ENCODE measurements around the gene TMEM59L. TPM values are rescaled to one million over a fixed set of nuclear protein-coding genes. Genes with fewer than 3 reads are reported as not detected.

Gene TMEM59L
- total and polyA plus RNA-seq, 10 donors: 0.15 to 0.74 (median 0.49) TPM; not detected in 5

GRCh38 chr19:18653853-18654252 lies 41.2 kb downstream of the TMEM59L start:
- no peak overlapping the region for H3K27ac ChIP-seq
- WGBS, 5 donors: 92 to 100% (median 98%) methylated on average over 1 of the region's 1 CpG
- H3K9me3 ChIP-seq: no peaks in the 10 kb centered on the region
- intact Hi-C loops (cut with DNase I; ENCODE audit: low total_unique reads): no loop called here
- no peaks in the 10 kb centered on the region for H3K36me3 ChIP-seq
- H3K4me1 ChIP-seq: peaks cover 18 to 69% (median 52%) of the 10 kb centered on the region in 6 donors
- H3K27me3 ChIP-seq (replicated peaks in 1 of 7): no peaks in the 10 kb centered on the region
- TF ChIP-seq, protein P1, sequence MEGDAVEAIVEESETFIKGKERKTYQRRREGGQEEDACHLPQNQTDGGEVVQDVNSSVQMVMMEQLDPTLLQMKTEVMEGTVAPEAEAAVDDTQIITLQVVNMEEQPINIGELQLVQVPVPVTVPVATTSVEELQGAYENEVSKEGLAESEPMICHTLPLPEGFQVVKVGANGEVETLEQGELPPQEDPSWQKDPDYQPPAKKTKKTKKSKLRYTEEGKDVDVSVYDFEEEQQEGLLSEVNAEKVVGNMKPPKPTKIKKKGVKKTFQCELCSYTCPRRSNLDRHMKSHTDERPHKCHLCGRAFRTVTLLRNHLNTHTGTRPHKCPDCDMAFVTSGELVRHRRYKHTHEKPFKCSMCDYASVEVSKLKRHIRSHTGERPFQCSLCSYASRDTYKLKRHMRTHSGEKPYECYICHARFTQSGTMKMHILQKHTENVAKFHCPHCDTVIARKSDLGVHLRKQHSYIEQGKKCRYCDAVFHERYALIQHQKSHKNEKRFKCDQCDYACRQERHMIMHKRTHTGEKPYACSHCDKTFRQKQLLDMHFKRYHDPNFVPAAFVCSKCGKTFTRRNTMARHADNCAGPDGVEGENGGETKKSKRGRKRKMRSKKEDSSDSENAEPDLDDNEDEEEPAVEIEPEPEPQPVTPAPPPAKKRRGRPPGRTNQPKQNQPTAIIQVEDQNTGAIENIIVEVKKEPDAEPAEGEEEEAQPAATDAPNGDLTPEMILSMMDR (IDR thresholded peaks at IDR 0.05 in 8 of 11, conservative IDR thresholded peaks at IDR 0.05 in 3 of 11): no peak
- no peak for TF ChIP-seq POLR2AphosphoS5 (IDR thresholded peaks at IDR 0.05)
- TF ChIP-seq POLR2A (IDR thresholded peaks at IDR 0.05): no peak
- no peak for DNase-seq
- no peak overlapping the region for H3K4me3 ChIP-seq

DNA sequence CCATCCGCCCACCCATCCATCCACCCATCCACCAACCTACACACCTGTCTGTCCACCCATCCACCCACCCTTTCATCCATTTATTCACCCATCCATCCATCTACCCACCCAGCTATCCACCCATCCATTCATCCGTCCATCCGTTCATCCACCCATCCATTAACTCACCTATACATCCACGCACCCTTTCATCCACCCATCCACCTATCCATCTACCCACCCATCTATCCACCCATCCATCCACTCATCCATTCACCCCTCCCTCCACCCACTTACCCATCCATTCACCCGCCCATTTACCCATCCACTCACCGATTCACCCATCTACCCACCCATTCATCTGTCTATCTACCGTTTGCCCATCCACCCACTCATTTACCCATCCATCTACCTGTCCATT lies 41.8 kb downstream of the TMEM59L start:
- peaks cover 17 to 69% (median 52%) of the 10 kb centered on the region in 6 donors for H3K4me1 ChIP-seq
- H3K27ac ChIP-seq: no peak overlapping the region
- WGBS, 5 donors: 92 to 97% (median 96%) methylated on average over 7 of the region's 7 CpGs
- TF ChIP-seq, protein P1 (IDR thresholded peaks at IDR 0.05 in 8 of 11, conservative IDR thresholded peaks at IDR 0.05 in 3 of 11): no peak
- TF ChIP-seq POLR2AphosphoS5 (IDR thresholded peaks at IDR 0.05): no peak
- TF ChIP-seq POLR2A (IDR thresholded peaks at IDR 0.05): no peak
- intact Hi-C loops (cut with DNase I; ENCODE audit: low total_unique reads): no loop called here
- H3K9me3 ChIP-seq: no peaks in the 10 kb centered on the region
- H3K4me3 ChIP-seq: no peak overlapping the region
- no peak for DNase-seq
- no peaks in the 10 kb centered on the region for H3K27me3 ChIP-seq (replicated peaks in 1 of 7)
- H3K36me3 ChIP-seq: no peaks in the 10 kb centered on the region

DNA sequence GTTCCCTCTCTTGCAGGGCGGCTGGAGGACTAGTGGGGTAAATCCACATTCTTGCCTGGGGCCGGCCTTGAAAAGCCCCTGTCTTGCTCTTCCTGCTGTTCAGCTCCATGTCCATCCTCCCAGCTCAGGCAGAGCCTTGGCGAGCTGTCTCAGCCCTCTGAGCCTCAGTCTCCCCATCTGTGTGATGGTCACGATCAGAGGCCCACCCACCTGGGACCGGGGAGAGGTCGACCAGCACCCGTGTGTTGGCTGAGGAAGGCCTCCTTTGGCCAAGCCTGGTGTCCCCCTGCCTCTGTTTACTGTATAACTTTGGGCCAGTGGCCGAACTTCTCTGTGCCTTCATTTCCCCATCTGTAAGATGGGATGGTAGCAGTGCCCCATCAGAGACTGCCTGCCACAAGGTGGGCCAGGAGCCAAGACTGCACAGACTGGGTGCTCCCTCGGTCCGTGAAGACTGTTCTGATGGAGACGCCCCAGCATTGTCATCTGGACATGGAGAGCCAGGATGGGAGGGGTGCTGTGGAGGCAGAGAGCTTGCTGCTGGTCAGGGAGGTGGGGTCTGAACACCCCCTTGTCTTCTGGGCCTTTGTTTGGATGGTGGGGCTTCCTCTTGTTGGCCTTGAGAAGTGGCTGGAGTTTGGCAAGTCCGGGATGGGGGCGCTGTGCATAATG lies 42.6 kb downstream of the TMEM59L start:
- Histone ChIP-seq H3K4me1 (peaks cover 13 to 68% (median 49%) of the 10 kb centered on the region in 6 donors), H3K4me3 (no peak overlapping the region), H3K27ac (no peak overlapping the region), H3K36me3 (no peaks in the 10 kb centered on the region), H3K27me3 (replicated peaks in 1 of 7) (no peaks in the 10 kb centered on the region), H3K9me3 (no peaks in the 10 kb centered on the region)
- TF ChIP-seq, protein P1 (IDR thresholded peaks at IDR 0.05 in 8 of 11, conservative IDR thresholded peaks at IDR 0.05 in 3 of 11): no peak
- no peak for TF ChIP-seq POLR2AphosphoS5 (IDR thresholded peaks at IDR 0.05)
- TF ChIP-seq POLR2A (IDR thresholded peaks at IDR 0.05): no peak
- intact Hi-C loops (cut with DNase I; ENCODE audit: low total_unique reads): no loop called here
- DNase-seq: no peak
- 87 to 96% (median 92%) methylated on average over 10 to 13 of the region's 13 CpGs for whole genome bisulfite sequencing, 5 donors

DNA sequence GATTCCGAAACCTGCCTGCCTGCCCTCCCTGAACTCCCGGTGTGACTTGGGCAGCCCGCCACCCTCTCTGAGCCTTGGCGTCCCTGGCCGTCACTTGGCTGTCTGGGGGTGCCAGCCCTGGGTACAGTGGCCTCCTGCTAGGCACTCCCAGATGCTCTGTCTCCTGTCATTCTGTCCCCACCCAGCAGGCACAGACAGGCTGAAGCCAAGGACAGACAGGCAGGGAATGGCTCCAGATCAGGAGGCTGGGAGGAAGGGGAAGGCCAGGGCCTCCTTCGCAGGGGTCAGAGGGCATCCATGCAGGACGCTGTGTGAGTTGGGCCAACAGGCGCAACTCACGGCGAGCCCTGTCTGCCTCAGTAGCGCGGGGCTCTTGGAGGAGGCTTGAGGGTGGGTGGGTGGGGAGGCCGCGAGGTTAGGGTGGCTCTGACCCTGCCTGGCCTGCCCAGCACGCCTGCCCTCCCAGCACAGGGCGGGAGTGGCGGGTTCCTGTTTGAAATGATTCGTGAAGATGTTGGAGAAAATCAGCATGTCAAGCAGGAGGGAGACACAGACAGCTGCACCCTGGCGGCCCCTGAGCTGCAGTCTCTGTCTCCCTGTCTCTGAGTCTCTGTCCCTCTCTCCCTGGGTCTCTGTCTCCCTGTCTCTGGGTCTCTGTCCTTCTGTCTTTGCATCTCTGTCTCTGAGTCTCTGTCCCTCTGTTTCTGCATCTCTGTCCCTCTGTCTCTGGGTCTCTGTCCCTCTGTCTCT lies 43.8 kb downstream of the TMEM59L start:
- TF ChIP-seq POLR2A (IDR thresholded peaks at IDR 0.05) (no peak), POLR2AphosphoS5 (IDR thresholded peaks at IDR 0.05) (peak; percentile 50 to 68 (median 61))
- TF ChIP-seq, protein P1 (IDR thresholded peaks at IDR 0.05 in 8 of 11, conservative IDR thresholded peaks at IDR 0.05 in 3 of 11): peak in 1 of 11 experiments; percentile 10
- intact Hi-C loops (cut with DNase I; ENCODE audit: low total_unique reads): no loop called here
- Histone ChIP-seq H3K27me3 (replicated peaks in 1 of 7) (no peaks in the 10 kb centered on the region), H3K27ac (peak overlapping the region in 2 of 8 donors; percentile 11 to 40), H3K4me1 (peaks cover 8 to 66% (median 41%) of the 10 kb centered on the region in 6 donors), H3K9me3 (no peaks in the 10 kb centered on the region), H3K36me3 (peaks cover 0 to 2% (median 0%) of the 10 kb centered on the region in 6 donors), H3K4me3 (no peak overlapping the region)
- 43 to 74% (median 64%) methylated on average over 16 to 19 of the region's 19 CpGs for WGBS, 5 donors
- DNase-seq: no peak

Data from spleen (tissue), 11 donors.